Activated CD8-positive, alpha-beta memory T cell treated with anti-CD3 and anti-CD28 coated beads, Interleukin-2, amount 50 U/mL, for 24 hours (primary cell): ENCODE data around the gene MDK.

Source experiments
- DNase-seq: peaks from one replicate; pipeline ENCODE4 v3.0.0-alpha.2; 2020; ENCODE audit errors: extremely low read depth

The MDK gene

GRCh38 chr11:46347637-46348311 lies 33.7 kb upstream of the MDK start:
- DNase-seq = no peak

- no peak for DNase-seq
These were observed 32.7 kb upstream of the MDK start for GRCh38 chr11:46348566-46349401.

GRCh38 chr11:46350695-46351094 lies 30.8 kb upstream of the MDK start:
- no peak for DNase-seq

DNA sequence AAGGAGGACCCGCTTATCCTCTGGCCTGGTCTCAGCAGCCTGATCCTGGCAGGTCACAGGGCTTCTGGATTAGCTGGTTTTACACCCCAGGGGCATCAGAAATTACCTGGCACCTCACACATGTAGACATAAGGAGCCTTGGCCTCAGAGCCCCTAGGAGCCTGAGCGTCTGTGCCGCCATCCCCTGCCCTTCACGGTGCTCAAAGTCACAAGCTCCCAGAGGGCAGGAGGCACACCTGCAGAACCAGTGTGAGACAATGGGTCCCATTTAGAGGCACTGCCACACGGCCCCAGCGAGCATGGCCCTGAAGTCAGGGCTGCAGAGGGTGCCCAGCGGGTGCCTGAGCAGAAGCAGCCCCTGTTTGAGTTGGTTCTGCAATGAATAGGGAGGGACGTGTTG lies 30.3 kb upstream of the MDK start:
- DNase-seq = no peak

DNA sequence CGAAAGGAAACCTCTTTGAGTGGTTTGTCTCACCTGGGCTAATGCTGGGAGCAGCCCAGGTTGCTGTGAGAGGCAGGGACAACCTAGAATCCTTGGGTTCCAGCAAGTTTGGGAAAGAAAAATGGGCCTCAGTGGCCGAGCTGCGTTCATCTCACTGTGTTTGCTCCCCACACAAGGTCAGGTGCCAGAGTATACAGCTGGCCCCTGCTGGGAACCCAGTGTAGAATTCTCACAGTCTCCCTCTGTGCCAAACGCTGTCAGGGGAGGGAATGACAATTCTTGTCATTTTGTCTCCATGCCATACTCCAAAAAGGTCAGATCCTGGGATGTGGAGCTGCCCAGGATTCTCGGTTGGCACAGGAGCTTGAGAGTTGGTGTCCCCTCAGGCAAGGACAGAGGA lies 29.9 kb upstream of the MDK start:
- DNase-seq = no peak

DNA sequence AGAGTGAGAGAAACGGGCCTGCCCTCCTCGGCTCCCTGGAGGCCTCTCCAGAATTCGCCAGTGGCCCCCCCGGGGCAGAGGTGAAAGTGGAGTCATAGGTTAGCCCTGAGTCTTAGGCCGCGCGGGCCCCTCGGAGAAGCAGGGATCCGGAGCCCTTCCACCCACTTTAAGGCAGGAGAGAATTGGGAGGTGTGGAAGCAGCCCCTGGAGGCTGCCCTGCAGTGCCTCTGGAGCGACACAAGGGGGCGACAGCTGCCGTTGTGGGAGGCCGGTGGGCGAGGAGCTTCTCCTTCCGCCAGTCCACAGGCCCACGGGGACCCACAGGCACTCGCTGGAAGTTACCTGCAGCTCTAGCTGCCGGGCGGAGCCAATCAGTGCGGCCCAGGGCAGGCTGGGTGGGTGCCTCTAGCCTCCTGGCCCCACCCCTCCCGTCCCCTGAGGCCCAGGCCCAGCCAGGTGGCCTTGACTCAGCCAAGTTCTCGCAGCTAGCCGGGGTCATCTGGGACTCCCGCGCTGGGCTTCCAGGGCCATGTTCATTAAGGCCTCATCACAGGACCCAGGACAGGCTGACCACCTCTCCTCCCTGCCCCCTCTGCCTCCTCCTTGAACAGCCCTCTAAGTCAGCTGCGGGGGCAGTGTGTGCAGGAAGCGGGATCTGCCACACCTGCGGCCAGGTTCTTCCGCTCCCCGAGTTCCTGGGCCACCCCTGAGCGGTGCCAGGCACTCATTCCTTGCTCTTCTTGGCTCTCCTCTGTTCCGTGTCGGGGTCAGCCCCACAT lies 29.2 kb upstream of the MDK start:
- no peak for DNase-seq

GRCh38 chr11:46353698-46354097 lies 27.8 kb upstream of the MDK start:
- DNase-seq = no peak

DNA sequence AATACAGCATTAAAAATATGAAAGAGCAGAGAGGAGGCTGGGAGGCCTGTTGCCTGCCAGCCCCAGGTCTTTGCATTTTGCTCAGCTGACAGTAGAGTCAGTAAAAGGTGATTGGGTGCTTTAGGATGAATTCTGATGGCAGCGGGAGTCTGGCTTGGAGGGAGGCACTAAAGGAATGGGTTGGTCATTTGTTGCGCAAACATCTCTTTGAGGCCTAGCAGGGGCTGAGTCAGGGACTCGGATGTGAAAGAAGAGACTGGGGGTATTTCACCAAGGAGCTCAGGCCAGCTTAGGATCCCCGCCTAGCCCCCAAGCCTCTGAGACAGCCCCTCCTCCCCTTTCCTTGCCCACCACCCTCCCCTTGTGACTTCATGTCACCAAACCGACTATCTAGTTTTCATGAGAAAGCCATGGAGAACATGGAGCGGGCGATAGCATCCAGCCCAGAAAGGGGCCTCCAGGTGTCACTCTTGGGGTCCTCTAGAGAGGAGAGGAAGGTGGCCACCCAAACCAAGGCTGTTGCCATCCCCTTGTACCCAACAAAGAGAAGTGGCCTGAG lies 24.5 kb upstream of the MDK start:
- DNase-seq = no peak

GRCh38 chr11:46357483-46357936 lies 24.0 kb upstream of the MDK start:
- DNase-seq = no peak

GRCh38 chr11:46359953-46360352 lies 21.5 kb upstream of the MDK start:
- no peak for DNase-seq

GRCh38 chr11:46360878-46361277 lies 20.6 kb upstream of the MDK start:
- DNase-seq = no peak

DNA sequence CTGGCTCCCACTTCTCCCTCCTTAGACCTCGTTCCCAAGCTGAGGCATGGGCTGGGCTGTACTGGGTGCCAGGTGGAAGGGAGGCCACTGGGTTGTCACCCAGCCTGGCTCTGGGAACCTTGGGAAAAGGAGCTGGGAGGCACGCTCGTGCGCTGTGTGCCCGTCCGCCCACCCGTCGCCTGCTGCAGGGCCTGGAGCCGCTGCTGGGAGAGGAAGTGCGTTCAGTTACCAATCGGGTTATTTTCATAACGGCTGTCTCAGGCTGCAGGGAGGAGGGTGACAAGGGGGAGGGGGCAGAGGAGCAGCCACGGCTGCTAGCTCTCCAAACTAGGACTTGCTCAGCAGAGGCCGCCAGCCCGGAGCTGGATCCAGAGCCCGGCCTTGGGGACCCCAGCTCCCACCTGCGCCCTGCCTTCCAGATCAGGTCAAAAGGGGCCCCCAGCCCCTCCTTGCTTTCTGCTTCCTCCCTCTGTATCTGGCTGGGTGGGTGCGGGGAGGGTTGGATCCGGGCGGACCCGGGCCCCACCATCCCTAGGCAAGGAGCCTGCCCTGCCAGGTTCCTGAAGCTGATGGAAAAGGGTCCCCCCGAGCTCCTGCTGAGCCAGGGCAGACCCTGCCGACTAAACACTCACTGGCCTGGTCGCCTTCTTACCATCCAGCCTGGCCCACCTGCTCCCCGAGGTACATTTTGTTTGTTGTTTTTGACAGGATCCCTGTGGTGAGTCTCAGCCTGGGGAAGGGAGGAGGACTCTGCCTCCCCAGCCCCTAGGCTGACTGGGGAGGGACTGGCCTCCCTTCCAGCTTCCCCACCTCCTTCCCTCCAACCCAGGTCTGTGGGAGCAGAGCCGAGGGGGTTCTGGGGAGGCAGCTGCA lies 19.9 kb upstream of the MDK start:
- no peak for DNase-seq

DNA sequence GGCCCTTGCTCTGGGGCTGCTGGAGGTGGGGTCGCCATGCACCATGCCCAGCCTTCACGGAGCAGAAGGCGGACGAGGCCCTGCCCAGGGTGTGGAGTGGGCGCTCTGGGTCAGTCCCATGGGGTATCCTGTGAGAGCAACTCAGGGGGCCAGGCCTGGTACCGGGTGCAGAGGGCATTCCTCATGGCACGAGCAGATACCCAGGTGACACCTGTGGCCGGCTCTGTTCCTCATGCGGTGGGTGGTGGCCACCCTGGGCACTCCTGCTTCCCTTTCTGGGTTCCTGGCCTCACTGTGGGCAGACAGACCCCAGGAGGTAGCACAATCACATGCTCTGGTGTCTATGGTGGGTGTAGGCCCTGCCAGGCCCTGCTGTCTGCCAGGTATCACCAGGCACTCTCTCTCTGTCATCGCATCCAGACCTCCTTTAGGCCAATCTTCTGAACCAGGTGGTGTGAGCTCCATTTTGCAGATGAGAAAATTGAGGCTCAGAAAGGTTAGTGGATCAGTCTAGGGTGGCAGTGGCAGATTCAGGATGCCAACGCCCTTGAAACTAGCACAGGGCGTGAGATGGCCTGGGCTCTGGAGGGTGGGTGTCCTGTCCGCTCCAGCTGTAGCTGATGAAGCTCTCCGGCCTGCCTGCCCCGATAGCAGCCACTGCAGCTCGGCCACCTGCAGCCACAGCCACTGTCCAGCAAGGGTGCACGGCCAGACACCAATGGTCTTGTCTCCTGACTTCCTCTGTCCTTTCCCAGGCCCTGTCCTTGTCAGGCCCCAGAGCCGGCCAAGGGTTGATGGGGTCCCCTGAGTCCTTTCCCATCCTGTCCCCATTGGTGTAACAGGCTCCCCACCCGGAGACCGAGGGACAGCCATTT lies 19.1 kb upstream of the MDK start:
- DNase-seq = no peak

DNA sequence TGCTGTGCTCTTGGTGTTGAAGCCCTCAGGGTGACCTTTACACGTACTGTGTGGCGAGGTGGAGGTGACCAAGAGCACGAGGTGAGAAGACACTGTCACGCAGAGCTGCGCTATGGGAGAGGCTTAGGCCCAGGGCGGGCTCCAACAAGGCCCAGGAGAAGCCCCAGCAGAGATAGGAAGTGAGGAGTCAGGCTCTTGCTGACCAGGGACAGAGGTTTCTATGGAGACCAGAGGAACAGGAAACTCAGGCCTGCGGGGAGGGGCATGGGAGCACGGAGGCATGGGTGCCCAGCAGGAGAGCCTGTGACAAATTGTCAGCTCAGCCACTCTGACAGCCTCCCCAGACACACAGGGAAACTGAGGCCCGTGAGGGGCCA lies 18.4 kb upstream of the MDK start:
- DNase-seq = no peak

- DNase-seq = no peak
These were observed 17.9 kb upstream of the MDK start for GRCh38 chr11:46363455-46364005.

- no peak for DNase-seq
These were observed 17.4 kb upstream of the MDK start for GRCh38 chr11:46364056-46364455.

GRCh38 chr11:46364791-46365190 lies 16.7 kb upstream of the MDK start:
- DNase-seq = no peak

GRCh38 chr11:46366260-46366659 lies 15.2 kb upstream of the MDK start:
- DNase-seq = no peak

DNA sequence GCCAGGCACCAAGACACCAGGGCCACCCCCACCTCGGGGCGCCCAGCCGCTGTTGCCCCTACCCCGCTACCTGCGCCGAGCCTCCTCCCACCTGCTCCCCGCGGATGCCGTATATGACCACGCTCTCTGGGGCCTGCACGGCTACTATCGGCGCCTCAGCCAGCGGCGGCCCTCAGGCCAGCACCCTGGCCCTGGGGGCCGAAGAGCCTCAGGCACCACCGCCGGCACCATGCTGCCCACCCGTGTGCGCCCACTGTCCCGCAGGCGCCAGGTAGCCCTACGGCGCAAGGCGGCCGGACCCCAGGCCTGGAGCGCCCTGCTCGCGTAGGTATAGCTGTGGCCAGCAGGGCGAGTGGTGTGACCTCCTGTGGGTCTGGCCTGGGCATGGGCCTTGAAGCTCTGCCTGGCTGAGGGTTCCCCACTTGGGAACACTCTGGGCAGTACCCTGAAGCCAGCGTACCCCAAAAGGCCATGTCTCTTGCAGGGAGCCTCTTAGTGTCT lies 14.8 kb upstream of the MDK start:
- no peak for DNase-seq
